HepG2 (cell line): ENCODE data around the gene PDE9A.

ENCODE experiments used
- RAD21 ChIP-seq: fragments of 450-650 bp; formaldehyde crosslinking; IDR thresholded peaks from 2 replicates; pipeline ENCODE4 v1.5.0; 2020; ENCODE audit warnings: mild to moderate bottlenecking
- RCOR2 ChIP-seq: IDR thresholded peaks from 2 replicates; pipeline ENCODE4 v1.6.1; 2016; ENCODE audit warnings: missing biosample characterization, missing genetic modification reagents
- THAP7 ChIP-seq: sonication (generic); formaldehyde crosslinking; IDR thresholded peaks from 2 replicates; pipeline ENCODE4 v1.8.1; 2023; ENCODE audit warnings: mild to moderate bottlenecking, missing genetic modification reagents
- ZNF274 ChIP-seq: sonication (generic); formaldehyde crosslinking; IDR thresholded peaks from 2 replicates; pipeline ENCODE4 v1.5.1; 2020; ENCODE audit warnings: mild to moderate bottlenecking, missing genetic modification reagents
- TF ChIP-seq, protein P1 (sequence below): sonication (generic); formaldehyde crosslinking; IDR thresholded peaks from 2 replicates; pipeline ENCODE4 v1.4.0; 2020; ENCODE audit warnings: missing genetic modification reagents, low read depth, mild to moderate bottlenecking, borderline replicate concordance

- TF ChIP-seq, protein P1, sequence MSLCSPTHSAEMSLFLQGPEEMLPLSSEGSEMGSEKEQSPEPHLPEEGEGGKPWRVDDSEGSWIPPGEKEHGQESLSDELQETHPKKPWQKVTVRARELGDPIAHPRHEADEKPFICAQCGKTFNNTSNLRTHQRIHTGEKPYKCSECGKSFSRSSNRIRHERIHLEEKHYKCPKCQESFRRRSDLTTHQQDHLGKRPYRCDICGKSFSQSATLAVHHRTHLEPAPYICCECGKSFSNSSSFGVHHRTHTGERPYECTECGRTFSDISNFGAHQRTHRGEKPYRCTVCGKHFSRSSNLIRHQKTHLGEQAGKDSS, result no peak
- TF ChIP-seq RAD21 (CRISPR knock-in tag), result no peak
- no peak for TF ChIP-seq THAP7 (CRISPR knock-in tag)
- TF ChIP-seq RCOR2, result no peak
- no peak for TF ChIP-seq ZNF274
These were observed 16.7 kb upstream of the PDE9A start for GRCh38 chr21:42636520-42637266.
